GM18517 (cell line): Measurements from ENCODE around the gene MARCHF7.

Source experiments
- ATAC-seq: cut with Tn5 transposase; IDR thresholded peaks from one replicate; pipeline ENCODE4 v1.9.1; 2021; ENCODE audit warnings: mild to moderate bottlenecking, moderate library complexity; ENCODE audit not compliant: unreplicated experiment

The MARCHF7 gene

DNA sequence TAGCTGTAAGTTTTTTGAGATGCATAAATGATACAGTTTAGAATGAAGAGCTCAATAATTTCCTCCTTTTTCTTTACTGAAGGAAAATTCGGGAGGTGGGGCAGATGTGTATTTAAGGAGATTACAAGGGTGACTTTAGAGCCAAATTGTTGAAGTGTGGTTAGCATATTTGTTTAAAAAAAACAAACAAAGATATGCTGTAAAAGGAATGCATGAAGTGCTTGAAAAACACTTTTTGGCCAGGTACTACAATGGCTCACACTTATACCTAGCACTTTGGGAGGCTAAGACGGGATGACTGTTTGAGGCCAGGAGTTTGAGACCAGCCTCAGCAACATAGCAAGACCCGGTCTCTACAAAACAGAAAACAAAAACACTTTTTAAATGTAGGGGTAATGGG lies 47.3 kb downstream of the MARCHF7 start:
- no peak for ATAC-seq

DNA sequence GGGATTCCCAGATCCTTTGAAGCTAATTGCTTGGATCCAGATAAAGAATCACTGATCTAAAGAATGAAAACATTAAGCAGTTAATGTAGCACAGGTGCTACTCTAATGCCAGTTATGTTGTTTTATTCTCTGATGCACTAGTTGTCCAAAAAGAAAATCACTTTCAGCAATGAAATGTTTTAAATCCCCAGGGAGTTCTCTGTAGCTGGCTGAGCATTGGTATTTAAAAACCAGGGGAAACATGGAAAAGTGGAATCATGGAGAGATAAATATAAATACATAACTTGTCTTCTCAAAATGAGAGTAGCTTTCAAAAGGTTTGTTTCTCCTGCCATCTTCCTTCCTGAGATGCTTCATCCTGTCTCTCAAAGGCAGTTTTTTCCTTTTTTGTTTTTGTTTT lies 48.0 kb downstream of the MARCHF7 start:
- no peak for ATAC-seq

DNA sequence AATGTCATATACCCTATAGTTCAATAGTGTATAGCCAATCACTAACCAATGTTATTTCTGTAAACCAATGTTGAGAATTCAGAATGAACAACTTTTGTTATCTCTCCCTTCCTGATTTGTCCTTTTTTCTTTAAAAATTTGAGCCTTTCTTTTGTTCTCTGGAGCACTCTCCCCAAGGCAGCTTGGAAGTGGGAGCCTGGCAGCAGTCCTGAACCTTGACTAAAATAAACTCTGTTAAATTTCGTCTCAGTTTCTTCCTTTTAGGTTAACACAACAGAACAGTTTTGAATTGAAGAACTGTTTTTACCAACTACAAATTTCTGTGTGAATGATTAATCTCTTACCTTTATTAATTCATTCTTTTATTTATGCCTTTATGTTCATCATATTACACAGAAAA lies 49.8 kb downstream of the MARCHF7 start:
- no peak for ATAC-seq
